ENCODE measurements around the gene GPR33.
"Not testable (repeated sequence)": the region's sequence is repeated elsewhere in the genome, so short reads cannot be mapped to it uniquely, and the experiment has no call there.

Gene GPR33

GRCh38 chr14:31465111-31465510 lies 22.7 kb downstream of the GPR33 start:
- H2BK5ac ChIP-seq (ENCODE audit: low read depth, low read length, poor library complexity): no peak overlapping the region
- H3K4me2 ChIP-seq (ENCODE audit: low read length): no peak overlapping the region
- H3K4ac ChIP-seq (ENCODE audit: low read depth, low read length): no peak overlapping the region
- no peaks in the 10 kb centered on the region for H3K27me3 ChIP-seq (ENCODE audit: insufficient read depth, low read length)
- H3K18ac ChIP-seq (ENCODE audit: low read length): no peak overlapping the region
- no peak overlapping the region for H3K27ac ChIP-seq (ENCODE audit: low read depth, low read length)
- H4K8ac ChIP-seq (ENCODE audit: low read depth, low read length): no peak overlapping the region
- no peak overlapping the region for H2BK120ac ChIP-seq (ENCODE audit: insufficient read depth, low read length, poor library complexity)
- no peak overlapping the region for H2AFZ ChIP-seq (ENCODE audit: insufficient read depth, low read length, poor library complexity)
- H3K9me3 ChIP-seq (ENCODE audit: insufficient read depth, low read depth, low read length): no peaks in the 10 kb centered on the region
- H3K79me1 ChIP-seq (ENCODE audit: low read length): no peaks in the 10 kb centered on the region
- peak in 1 of 2 donors; percentile 68 for DNase-seq
- H3K9ac ChIP-seq (ENCODE audit: low read length): no peak overlapping the region
- H3K23ac ChIP-seq (ENCODE audit: low read length): no peak overlapping the region
- no peaks in the 10 kb centered on the region for H3K36me3 ChIP-seq (ENCODE audit: control insufficient read depth in 1 of 2, insufficient read depth in 2 of 2, low read length in 2 of 2)
- no peak overlapping the region for H4K12ac ChIP-seq (ENCODE audit: low read depth, low read length)
- H3K4me1 ChIP-seq (ENCODE audit: control insufficient read depth in 1 of 2, insufficient read depth in 2 of 2, low read length in 2 of 2): no peaks in the 10 kb centered on the region
- H2BK12ac ChIP-seq (ENCODE audit: low read length): no peak overlapping the region
- H3K4me3 ChIP-seq (ENCODE audit: low read depth, low read length): no peak overlapping the region
- H3K14ac ChIP-seq (ENCODE audit: low read length): no peak overlapping the region
- no peak overlapping the region for H2AK5ac ChIP-seq (ENCODE audit: low read length)
- no peaks in the 10 kb centered on the region for H3K79me2 ChIP-seq (ENCODE audit: control insufficient read depth, insufficient read depth, low read length, poor library complexity)
- H4K91ac ChIP-seq (ENCODE audit: low read depth, low read length): no peak overlapping the region

GRCh38 chr14:31462450-31462849 lies 25.4 kb downstream of the GPR33 start:
- H2BK120ac ChIP-seq (ENCODE audit: insufficient read depth, low read length, poor library complexity); H3K9me3 ChIP-seq (ENCODE audit: insufficient read depth, low read depth, low read length); H2AK5ac ChIP-seq (ENCODE audit: low read length); H3K79me2 ChIP-seq (ENCODE audit: control insufficient read depth, insufficient read depth, low read length, poor library complexity); H3K36me3 ChIP-seq (ENCODE audit: control insufficient read depth in 1 of 2, insufficient read depth in 2 of 2, low read length in 2 of 2); H3K18ac ChIP-seq (ENCODE audit: low read length); H3K14ac ChIP-seq (ENCODE audit: low read length); H3K4me1 ChIP-seq (ENCODE audit: control insufficient read depth in 1 of 2, insufficient read depth in 2 of 2, low read length in 2 of 2); H3K27ac ChIP-seq (ENCODE audit: low read depth, low read length); H3K9ac ChIP-seq (ENCODE audit: low read length); H2BK5ac ChIP-seq (ENCODE audit: low read depth, low read length, poor library complexity); H3K23ac ChIP-seq (ENCODE audit: low read length); H2BK12ac ChIP-seq (ENCODE audit: low read length); H2AFZ ChIP-seq (ENCODE audit: insufficient read depth, low read length, poor library complexity); H3K27me3 ChIP-seq (ENCODE audit: insufficient read depth, low read length); H3K79me1 ChIP-seq (ENCODE audit: low read length); H4K12ac ChIP-seq (ENCODE audit: low read depth, low read length); H3K4me3 ChIP-seq (ENCODE audit: low read depth, low read length); H4K91ac ChIP-seq (ENCODE audit: low read depth, low read length); H3K4ac ChIP-seq (ENCODE audit: low read depth, low read length); H4K8ac ChIP-seq (ENCODE audit: low read depth, low read length); H3K4me2 ChIP-seq (ENCODE audit: low read length): not testable (repeated sequence)
- DNase-seq: peak in 1 of 2 donors; percentile 16
- WGBS (ENCODE audit: extremely low coverage, insufficient coverage, insufficient read length): no CpG with 5 or more reads among the region's 2 CpGs

GRCh38 chr14:31461545-31461944 lies 26.3 kb downstream of the GPR33 start:
- Histone ChIP-seq H3K79me2 (ENCODE audit: control insufficient read depth, insufficient read depth, low read length, poor library complexity) (peaks cover 4% of the 10 kb centered on the region), H4K12ac (ENCODE audit: low read depth, low read length) (no peak overlapping the region), H2BK120ac (ENCODE audit: insufficient read depth, low read length, poor library complexity) (peak overlapping the region; percentile 17), H3K4me1 (ENCODE audit: control insufficient read depth in 1 of 2, insufficient read depth in 2 of 2, low read length in 2 of 2) (peaks cover 0 to 2% of the 10 kb centered on the region in 2 experiments), H3K79me1 (ENCODE audit: low read length) (peaks cover 5% of the 10 kb centered on the region), H3K27me3 (ENCODE audit: insufficient read depth, low read length) (no peaks in the 10 kb centered on the region), H3K4ac (ENCODE audit: low read depth, low read length) (no peak overlapping the region), H3K23ac (ENCODE audit: low read length) (no peak overlapping the region), H3K9me3 (ENCODE audit: insufficient read depth, low read depth, low read length) (no peaks in the 10 kb centered on the region), H3K9ac (ENCODE audit: low read length) (no peak overlapping the region), H4K8ac (ENCODE audit: low read depth, low read length) (no peak overlapping the region), H3K27ac (ENCODE audit: low read depth, low read length) (no peak overlapping the region), H2BK12ac (ENCODE audit: low read length) (peak overlapping the region; percentile 43), H3K4me2 (ENCODE audit: low read length) (no peak overlapping the region), H2AFZ (ENCODE audit: insufficient read depth, low read length, poor library complexity) (no peak overlapping the region), H2BK5ac (ENCODE audit: low read depth, low read length, poor library complexity) (no peak overlapping the region), H3K18ac (ENCODE audit: low read length) (no peak overlapping the region), H3K14ac (ENCODE audit: low read length) (no peak overlapping the region), H3K36me3 (ENCODE audit: control insufficient read depth in 1 of 2, insufficient read depth in 2 of 2, low read length in 2 of 2) (no peaks in the 10 kb centered on the region), H3K4me3 (ENCODE audit: low read depth, low read length) (no peak overlapping the region), H4K91ac (ENCODE audit: low read depth, low read length) (no peak overlapping the region), H2AK5ac (ENCODE audit: low read length) (no peak overlapping the region)
- DNase-seq: no peak
- WGBS (ENCODE audit: extremely low coverage, insufficient coverage, insufficient read length): 100% methylated on average over 1 of the region's 3 CpGs

GRCh38 chr14:31457665-31458659 lies 29.9 kb downstream of the GPR33 start:
- no peak overlapping the region for H4K91ac ChIP-seq (ENCODE audit: low read depth, low read length)
- peaks cover 5% of the 10 kb centered on the region for H3K79me1 ChIP-seq (ENCODE audit: low read length)
- H2BK5ac ChIP-seq (ENCODE audit: low read depth, low read length, poor library complexity): no peak overlapping the region
- no peak overlapping the region for H2BK12ac ChIP-seq (ENCODE audit: low read length)
- H3K4me3 ChIP-seq (ENCODE audit: low read depth, low read length): no peak overlapping the region
- H4K8ac ChIP-seq (ENCODE audit: low read depth, low read length): no peak overlapping the region
- peaks cover 0 to 2% of the 10 kb centered on the region in 2 experiments for H3K4me1 ChIP-seq (ENCODE audit: control insufficient read depth in 1 of 2, insufficient read depth in 2 of 2, low read length in 2 of 2)
- H2BK120ac ChIP-seq (ENCODE audit: insufficient read depth, low read length, poor library complexity): no peak overlapping the region
- H3K4me2 ChIP-seq (ENCODE audit: low read length): peak overlapping the region; percentile 25
- H3K36me3 ChIP-seq (ENCODE audit: control insufficient read depth in 1 of 2, insufficient read depth in 2 of 2, low read length in 2 of 2): peaks cover under 1% of the 10 kb centered on the region in 2 experiments
- no peak overlapping the region for H3K14ac ChIP-seq (ENCODE audit: low read length)
- no peak overlapping the region for H2AK5ac ChIP-seq (ENCODE audit: low read length)
- H4K12ac ChIP-seq (ENCODE audit: low read depth, low read length): no peak overlapping the region
- no peak overlapping the region for H2AFZ ChIP-seq (ENCODE audit: insufficient read depth, low read length, poor library complexity)
- H3K9me3 ChIP-seq (ENCODE audit: insufficient read depth, low read depth, low read length): no peaks in the 10 kb centered on the region
- DNase-seq: peak; percentile 52 to 85
- no CpG with 5 or more reads among the region's 11 CpGs for WGBS (ENCODE audit: extremely low coverage, insufficient coverage, insufficient read length)
- no peak overlapping the region for H3K18ac ChIP-seq (ENCODE audit: low read length)
- H3K23ac ChIP-seq (ENCODE audit: low read length): no peak overlapping the region
- H3K4ac ChIP-seq (ENCODE audit: low read depth, low read length): no peak overlapping the region
- no peaks in the 10 kb centered on the region for H3K27me3 ChIP-seq (ENCODE audit: insufficient read depth, low read length)
- no peak overlapping the region for H3K27ac ChIP-seq (ENCODE audit: low read depth, low read length)
- no peak overlapping the region for H3K9ac ChIP-seq (ENCODE audit: low read length)
- H3K79me2 ChIP-seq (ENCODE audit: control insufficient read depth, insufficient read depth, low read length, poor library complexity): peaks cover 4% of the 10 kb centered on the region
